Urinary bladder (tissue), 4 donors: ENCODE results near the gene SPRED3. TPM values are rescaled to one million over a fixed set of nuclear protein-coding genes. Genes with fewer than 3 reads are reported as not detected.

Source experiments
- DNase-seq: peaks from one replicate; pipeline ENCODE4 v3.0.0-alpha.2; 2015; ENCODE audit errors: extremely low spot score
- H3K27ac ChIP-seq: one replicate; pipeline ENCODE4 v1.5.1; 2013; ENCODE audit warnings: low read depth, mild to moderate bottlenecking, moderate library complexity
- H3K36me3 ChIP-seq: one replicate; pipeline ENCODE4 v1.6.1; 2013; ENCODE audit warnings: mild to moderate bottlenecking, moderate library complexity; ENCODE audit not compliant: insufficient read depth
- H3K4me1 ChIP-seq: one replicate; pipeline ENCODE4 v1.6.1; 2013; ENCODE audit warnings: mild to moderate bottlenecking, moderate library complexity; ENCODE audit not compliant: insufficient read depth
- H3K4me3 ChIP-seq: one replicate; pipeline ENCODE4 v1.5.1; 2013; ENCODE audit warnings: low read depth, low read length
- WGBS: extraction: QIAGEN DNeasy Blood & Tissue Kit; methylation state at CpG from one replicate; pipeline ENCODE4 v1.1.7; 2013; 5-methylcytosine and 5-hydroxymethylcytosine counted together
- polyA plus RNA-seq: library from polyadenylated mRNA; stranded (reverse); fragments of 200-250 nt; gene quantifications from one replicate; pipeline ENCODE4 v1.2.3, GENCODE V29; 2013
- total RNA-seq: library from RNA; depleted of rRNA; stranded (reverse); fragments of >200 nt; gene quantifications from one replicate; pipeline ENCODE4 v1.2.3, GENCODE V29; 2014
- donor health status: healthy with polysubstance abuse.
- donor health status: healthy.

The SPRED3 gene
- total and polyA plus RNA-seq, 2 donors = 0.05 to 0.72 TPM

GRCh38 chr19:38389957-38390924 is 1.7 kb downstream of the SPRED3 start:
- DNase-seq = no peak
- H3K4me3 ChIP-seq = no peak overlapping the region
- H3K27ac ChIP-seq = no peak overlapping the region
- H3K4me1 ChIP-seq = no peaks in the 10 kb centered on the region
- 33% methylated on average over 22 of the region's 22 CpGs for WGBS
- no peaks in the 10 kb centered on the region for H3K36me3 ChIP-seq

GRCh38 chr19:38391911-38392464 is 3.5 kb downstream of the SPRED3 start:
- Histone ChIP-seq H3K4me1 (no peaks in the 10 kb centered on the region), H3K4me3 (no peak overlapping the region), H3K27ac (no peak overlapping the region), H3K36me3 (no peaks in the 10 kb centered on the region)
- 55% methylated on average over 8 of the region's 8 CpGs for WGBS
- no peak for DNase-seq

- Histone ChIP-seq H3K27ac (no peak overlapping the region), H3K4me1 (no peaks in the 10 kb centered on the region), H3K4me3 (no peak overlapping the region), H3K36me3 (no peaks in the 10 kb centered on the region)
- DNase-seq = no peak
- 72% methylated on average over 6 of the region's 6 CpGs for WGBS
Observed at GRCh38 chr19:38392707-38393308, 4.3 kb downstream of the SPRED3 start.

- DNase-seq = no peak
- no peaks in the 10 kb centered on the region for H3K4me1 ChIP-seq
- no peak overlapping the region for H3K4me3 ChIP-seq
- 5% methylated on average over 30 of the region's 30 CpGs for WGBS
- H3K36me3 ChIP-seq = no peaks in the 10 kb centered on the region
- H3K27ac ChIP-seq = no peak overlapping the region
Observed at GRCh38 chr19:38394488-38394887, 6.0 kb downstream of the SPRED3 start.

- peak overlapping the region; percentile 9 for H3K4me3 ChIP-seq
- 4% methylated on average over 86 of the region's 86 CpGs for WGBS
- H3K36me3 ChIP-seq = no peaks in the 10 kb centered on the region
Observed at GRCh38 chr19:38395381-38396114, 7.1 kb downstream of the SPRED3 start.

GRCh38 chr19:38399081-38399480 is 10.6 kb downstream of the SPRED3 start:
- no peak for DNase-seq
- Histone ChIP-seq H3K36me3 (no peaks in the 10 kb centered on the region), H3K4me1 (no peaks in the 10 kb centered on the region), H3K27ac (no peak overlapping the region), H3K4me3 (no peak overlapping the region)
- 55% methylated on average over 9 of the region's 9 CpGs for WGBS

More at GRCh38 chr19:38395381-38396114, 7.1 kb downstream of the SPRED3 start:
- Histone ChIP-seq H3K4me1 (no peaks in the 10 kb centered on the region), H3K27ac (no peak overlapping the region)
- DNase-seq = no peak

- WGBS = 64% methylated on average over 1 of the region's 1 CpG
- Histone ChIP-seq H3K36me3 (no peaks in the 10 kb centered on the region), H3K27ac (no peak overlapping the region), H3K4me1 (no peaks in the 10 kb centered on the region), H3K4me3 (no peak overlapping the region)
- no peak for DNase-seq
Observed at GRCh38 chr19:38399537-38399936, 11.0 kb downstream of the SPRED3 start.

- Histone ChIP-seq H3K4me3 (no peak overlapping the region), H3K36me3 (no peaks in the 10 kb centered on the region), H3K27ac (no peak overlapping the region), H3K4me1 (no peaks in the 10 kb centered on the region)
- DNase-seq = no peak
- 67% methylated on average over 5 of the region's 5 CpGs for WGBS
Observed at GRCh38 chr19:38400361-38400760, 11.9 kb downstream of the SPRED3 start.

- no peak overlapping the region for H3K4me3 ChIP-seq
- H3K4me1 ChIP-seq = no peaks in the 10 kb centered on the region
- H3K36me3 ChIP-seq = no peaks in the 10 kb centered on the region
- no peak for DNase-seq
- 61% methylated on average over 3 of the region's 3 CpGs for WGBS
- H3K27ac ChIP-seq = no peak overlapping the region
Observed at GRCh38 chr19:38401148-38401547, 12.7 kb downstream of the SPRED3 start.

GRCh38 chr19:38402623-38402966 is 14.1 kb downstream of the SPRED3 start:
- no peak overlapping the region for H3K27ac ChIP-seq
- peaks cover 3% of the 10 kb centered on the region for H3K36me3 ChIP-seq
- no peaks in the 10 kb centered on the region for H3K4me1 ChIP-seq
- DNase-seq = no peak
- peak overlapping the region; percentile 2 for H3K4me3 ChIP-seq
- 2% methylated on average over 18 of the region's 18 CpGs for WGBS

GRCh38 chr19:38402967-38403674 is 14.6 kb downstream of the SPRED3 start, which contains the start of gene FAM98C:
Gene FAM98C, plus strand, starts transcription at chr19:38403093. Its CDS starts 61 bp downstream, at chr19:38403154.
- Histone ChIP-seq H3K4me1 (no peaks in the 10 kb centered on the region), H3K4me3 (peak within 1 kb of the TSS; percentile 86), H3K27ac (peak within 1 kb of the TSS; percentile 44), H3K36me3 (peaks cover 3% of the 10 kb centered on the region)
- DNase-seq = peak; percentile 89
- WGBS = under 1% methylated on average over 82 of the region's 82 CpGs

- H3K27ac ChIP-seq = no peak overlapping the region
- 93% methylated on average over 6 of the region's 6 CpGs for WGBS
- H3K4me1 ChIP-seq = no peaks in the 10 kb centered on the region
- no peak for DNase-seq
- peaks cover 3% of the 10 kb centered on the region for H3K36me3 ChIP-seq
- no peak overlapping the region for H3K4me3 ChIP-seq
Observed at GRCh38 chr19:38404858-38405257, 16.4 kb downstream of the SPRED3 start.

- DNase-seq = no peak
- WGBS = 90% methylated on average over 8 of the region's 8 CpGs
Observed at GRCh38 chr19:38405276-38405675, 16.8 kb downstream of the SPRED3 start.

More at GRCh38 chr19:38405276-38405675, 16.8 kb downstream of the SPRED3 start:
- H3K36me3 ChIP-seq = peaks cover 3% of the 10 kb centered on the region
- H3K4me1 ChIP-seq = no peaks in the 10 kb centered on the region
- H3K27ac ChIP-seq = no peak overlapping the region
- H3K4me3 ChIP-seq = no peak overlapping the region
